GM13976 (cell line): Measurements from ENCODE around the gene PLXNA1.

Experiments used
- DNase-seq: peaks from one replicate; pipeline ENCODE4 v3.0.0; 2012; ENCODE audit warnings: low spot score
- CTCF ChIP-seq: IDR thresholded peaks from 2 replicates; pipeline ENCODE4 v1.5.1; 2012; ENCODE audit warnings: borderline replicate concordance, mild to moderate bottlenecking; ENCODE audit not compliant: insufficient read depth; ENCODE audit errors: extremely low read depth, missing control alignments, control extremely low read depth
- in situ Hi-C: fragments of 300-500 bp; cut with MboI; formaldehyde crosslinking; loops from one replicate; pipeline ENCODE4 v1.12.0; 2022; ENCODE audit warnings: low sequenced_read_pairs, mixed read lengths, inconsistent platforms; ENCODE audit not compliant: unreplicated experiment

Gene PLXNA1

GRCh38 chr3:127011270-127011992, 28.5 kb downstream of the PLXNA1 start:
- in situ Hi-C loops, result no loop called here
- DNase-seq, result no peak
- no peak for TF ChIP-seq CTCF

- in situ Hi-C loops, result no loop called here
- DNase-seq, result no peak
- no peak for TF ChIP-seq CTCF
Observed at GRCh38 chr3:127012091-127012490, 29.2 kb downstream of the PLXNA1 start.

GRCh38 chr3:127013181-127013580, 30.3 kb downstream of the PLXNA1 start:
- in situ Hi-C loops, result no loop called here
- no peak for TF ChIP-seq CTCF
- DNase-seq, result no peak

GRCh38 chr3:127013758-127014535, 31.0 kb downstream of the PLXNA1 start:
- in situ Hi-C loops, result no loop called here
- TF ChIP-seq CTCF, result no peak
- DNase-seq, result no peak

- peak; percentile 80 for DNase-seq
- in situ Hi-C loops, result no loop called here
- no peak for TF ChIP-seq CTCF
Observed at GRCh38 chr3:127014536-127015281, 31.8 kb downstream of the PLXNA1 start.

- TF ChIP-seq CTCF, result no peak
- in situ Hi-C loops, result no loop called here
- peak; percentile 93 for DNase-seq
Observed at GRCh38 chr3:127015282-127016042, 32.5 kb downstream of the PLXNA1 start.
